WI38 (cell line): Measurements from ENCODE around the gene LTBP1.

ENCODE experiments used
- H3K4me3 ChIP-seq: 2 replicates; pipeline ENCODE4 v1.5.1; 2011; ENCODE audit warnings: low read depth, mild to moderate bottlenecking, control low read depth, low read length
- CTCF ChIP-seq: IDR thresholded peaks from 2 replicates; pipeline ENCODE4 v1.5.1; 2012; ENCODE audit warnings: low read depth, mild to moderate bottlenecking, control low read depth, low read length

The LTBP1 gene

GRCh38 chr2:32988525-32988924 is 41.8 kb downstream of the LTBP1 start:
- no peak for TF ChIP-seq CTCF
- no peak overlapping the region for H3K4me3 ChIP-seq

- TF ChIP-seq CTCF: no peak
- H3K4me3 ChIP-seq: no peak overlapping the region
These were observed 43.8 kb downstream of the LTBP1 start for GRCh38 chr2:32990556-32990955.

GRCh38 chr2:32991091-32991845 is 44.5 kb downstream of the LTBP1 start:
- H3K4me3 ChIP-seq: no peak overlapping the region
- no peak for TF ChIP-seq CTCF

- TF ChIP-seq CTCF: no peak
- no peak overlapping the region for H3K4me3 ChIP-seq
These were observed 46.3 kb downstream of the LTBP1 start for GRCh38 chr2:32993005-32993539.

- no peak for TF ChIP-seq CTCF
- H3K4me3 ChIP-seq: no peak overlapping the region
These were observed 51.0 kb downstream of the LTBP1 start for GRCh38 chr2:32997705-32998104.

- no peak for TF ChIP-seq CTCF
- no peak overlapping the region for H3K4me3 ChIP-seq
These were observed 54.2 kb downstream of the LTBP1 start for GRCh38 chr2:33000986-33001385.

GRCh38 chr2:33001823-33002222 is 55.1 kb downstream of the LTBP1 start:
- no peak overlapping the region for H3K4me3 ChIP-seq
- TF ChIP-seq CTCF: no peak
